Keratinocyte (primary cell): ENCODE results near the gene SEMA3D.

Experiments used
- CTCF ChIP-seq, 3 experiments: IDR thresholded peaks in 1 of 3; conservative IDR thresholded peaks in 1 of 3; optimal IDR thresholded peaks in 1 of 3; 2 replicates in 2 of 3; 3 replicates in 1 of 3; pipeline versions ENCODE3 to v1.5.1; 2011; ENCODE audit warnings: low read length in 3 of 3, mild to moderate bottlenecking in 3 of 3, moderate library complexity in 2 of 3, control low read depth in 1 of 3, inconsistent platforms in 1 of 3; ENCODE audit not compliant: insufficient read depth in 2 of 3; ENCODE audit errors: extremely low read depth in 1 of 3
- EZH2 ChIP-seq: IDR thresholded peaks from one replicate; pipeline ENCODE4 v1.6.1; 2012; ENCODE audit warnings: inconsistent platforms, mild to moderate bottlenecking, low read length, moderate library complexity

- TF ChIP-seq CTCF (optimal IDR thresholded peaks at IDR 0.05 in 1 of 3, IDR thresholded peaks at IDR 0.05 in 1 of 3, conservative IDR thresholded peaks at IDR 0.05 in 1 of 3; ENCODE audit: extremely low read depth in 1 of 3, insufficient read depth in 2 of 3, low read length in 3 of 3): no peak
- no peak for TF ChIP-seq EZH2
These were observed 19.2 kb downstream of the SEMA3D start for GRCh38 chr7:85167636-85168035.
